ENCODE measurements around the gene NCR1. TPM values are rescaled to one million over a fixed set of nuclear protein-coding genes. Genes with fewer than 3 reads are reported as not detected.
"Not testable (repeated sequence)": the region's sequence is repeated elsewhere in the genome, so short reads cannot be mapped to it uniquely, and the experiment has no call there.

NCR1 gene
- total RNA-seq, 1 donor from 2014 or later: not detected

DNA sequence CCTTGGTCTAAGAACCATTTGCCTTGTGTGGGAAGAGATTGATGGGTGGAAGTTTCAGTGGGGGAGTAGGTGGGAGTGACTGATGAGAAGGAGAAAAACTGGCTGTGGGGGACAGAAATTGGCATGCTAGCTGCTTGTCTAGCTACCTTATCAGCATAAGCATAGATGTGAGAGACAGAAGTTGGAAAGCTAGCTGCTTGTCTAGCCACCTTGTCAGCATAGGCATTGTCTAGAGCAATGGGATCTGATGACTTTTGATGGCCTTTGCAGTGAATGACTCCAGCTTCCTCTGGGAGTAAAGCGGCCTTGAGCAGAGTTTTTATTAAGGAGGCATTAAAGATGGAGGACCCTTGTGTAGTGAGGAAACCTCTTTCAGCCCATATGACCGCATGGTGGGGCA, 9.9 kb upstream of the NCR1 start:
- Histone ChIP-seq H4K20me1 (ENCODE audit: low read depth) (no peaks in the 10 kb centered on the region), H3K4me3 (no peak overlapping the region), H3K9ac (no peak overlapping the region), H3K4me1 (no peaks in the 10 kb centered on the region), H3F3A (ENCODE audit: low read depth) (no peaks in the 10 kb centered on the region), H3K27ac (no peak overlapping the region), H3K9me3 (ENCODE audit: low read depth) (no peaks in the 10 kb centered on the region), H3K79me2 (ENCODE audit: low read depth) (no peaks in the 10 kb centered on the region), H2AFZ (replicated peaks) (no peak overlapping the region), H3K27me3 (no peaks in the 10 kb centered on the region), H3K36me3 (no peaks in the 10 kb centered on the region), H3K4me2 (no peak overlapping the region)
- peaks cover 18% of the 10 kb centered on the region for H3K27me3 Mint-ChIP-seq (ENCODE audit: insufficient read depth, low read depth)
- no peak for DNase-seq (ENCODE audit: low spot score)
- no peak overlapping the region for H3K27ac Mint-ChIP-seq
- H3K4me1 Mint-ChIP-seq: no peaks in the 10 kb centered on the region
- H3K9me3 Mint-ChIP-seq: peaks cover 6% of the 10 kb centered on the region
- TF ChIP-seq EZH2phosphoT487 (IDR thresholded peaks at IDR 0.05) (no peak), EZH2 (IDR thresholded peaks at IDR 0.05) (no peak)
- TF ChIP-seq, protein P1, sequence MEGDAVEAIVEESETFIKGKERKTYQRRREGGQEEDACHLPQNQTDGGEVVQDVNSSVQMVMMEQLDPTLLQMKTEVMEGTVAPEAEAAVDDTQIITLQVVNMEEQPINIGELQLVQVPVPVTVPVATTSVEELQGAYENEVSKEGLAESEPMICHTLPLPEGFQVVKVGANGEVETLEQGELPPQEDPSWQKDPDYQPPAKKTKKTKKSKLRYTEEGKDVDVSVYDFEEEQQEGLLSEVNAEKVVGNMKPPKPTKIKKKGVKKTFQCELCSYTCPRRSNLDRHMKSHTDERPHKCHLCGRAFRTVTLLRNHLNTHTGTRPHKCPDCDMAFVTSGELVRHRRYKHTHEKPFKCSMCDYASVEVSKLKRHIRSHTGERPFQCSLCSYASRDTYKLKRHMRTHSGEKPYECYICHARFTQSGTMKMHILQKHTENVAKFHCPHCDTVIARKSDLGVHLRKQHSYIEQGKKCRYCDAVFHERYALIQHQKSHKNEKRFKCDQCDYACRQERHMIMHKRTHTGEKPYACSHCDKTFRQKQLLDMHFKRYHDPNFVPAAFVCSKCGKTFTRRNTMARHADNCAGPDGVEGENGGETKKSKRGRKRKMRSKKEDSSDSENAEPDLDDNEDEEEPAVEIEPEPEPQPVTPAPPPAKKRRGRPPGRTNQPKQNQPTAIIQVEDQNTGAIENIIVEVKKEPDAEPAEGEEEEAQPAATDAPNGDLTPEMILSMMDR (IDR thresholded peaks at IDR 0.05): no peak
- H3K36me3 Mint-ChIP-seq: no peaks in the 10 kb centered on the region
- no peak overlapping the region for H3K4me3 Mint-ChIP-seq

DNA sequence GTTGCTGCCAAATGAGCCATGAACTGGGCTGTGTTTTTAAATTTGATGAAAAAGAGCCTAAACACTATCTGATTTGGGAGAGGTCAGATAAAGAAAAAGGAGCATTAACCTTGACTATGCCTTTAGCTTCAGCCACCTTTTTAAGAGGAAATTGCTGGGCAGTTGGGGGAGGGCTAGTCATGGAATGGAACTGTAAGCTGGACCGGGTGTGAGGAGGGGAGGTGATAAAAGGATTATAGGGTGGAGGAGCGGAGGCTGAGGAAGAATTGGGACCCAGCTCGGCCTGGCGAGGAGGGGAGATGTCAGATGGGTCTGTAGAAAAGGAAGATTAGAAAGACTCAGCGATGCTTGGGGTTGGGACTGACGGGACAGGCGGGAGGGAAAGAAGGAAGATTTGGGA, 7.3 kb upstream of the NCR1 start:
- not testable (repeated sequence) for DNase-seq (ENCODE audit: low spot score); H3K4me2 ChIP-seq; H3K27ac Mint-ChIP-seq; H3K36me3 Mint-ChIP-seq; H3K4me3 Mint-ChIP-seq; H3K9ac ChIP-seq; H4K20me1 ChIP-seq (ENCODE audit: low read depth); H3K9me3 Mint-ChIP-seq; H2AFZ ChIP-seq (replicated peaks); H3K9me3 ChIP-seq (ENCODE audit: low read depth); H3K79me2 ChIP-seq (ENCODE audit: low read depth); H3K27me3 ChIP-seq; H3F3A ChIP-seq (ENCODE audit: low read depth); H3K4me1 ChIP-seq; H3K36me3 ChIP-seq; H3K27ac ChIP-seq; H3K4me1 Mint-ChIP-seq; H3K4me3 ChIP-seq
- peaks cover 14% of the 10 kb centered on the region for H3K27me3 Mint-ChIP-seq (ENCODE audit: insufficient read depth, low read depth)

DNA sequence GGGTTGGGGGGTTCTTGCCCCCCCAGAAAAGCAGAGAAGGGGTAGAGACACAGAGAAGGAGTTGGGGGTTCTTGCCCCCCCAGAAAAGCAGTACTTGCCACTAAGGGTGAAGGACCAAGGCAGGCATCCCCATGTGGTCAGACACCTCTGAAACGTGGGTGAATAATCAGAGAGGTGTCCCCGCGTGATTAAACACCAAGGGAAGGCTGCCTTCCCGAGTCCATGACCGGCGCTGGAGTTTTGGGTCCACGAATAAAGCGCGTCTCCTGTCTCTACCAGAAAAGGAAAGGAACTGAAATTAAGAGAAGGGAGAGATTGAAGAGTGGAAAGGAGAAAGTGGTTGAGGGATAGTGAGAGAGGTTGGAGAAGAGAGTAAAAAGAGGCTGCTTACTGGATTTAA, 6.3 kb upstream of the NCR1 start:
- not testable (repeated sequence) for H3K79me2 ChIP-seq (ENCODE audit: low read depth); H4K20me1 ChIP-seq (ENCODE audit: low read depth); H3K4me1 ChIP-seq; H3K4me2 ChIP-seq; H3K36me3 ChIP-seq; H3K4me3 Mint-ChIP-seq; H3K36me3 Mint-ChIP-seq; DNase-seq (ENCODE audit: low spot score); H3K27me3 ChIP-seq; H3K9ac ChIP-seq; H3K4me1 Mint-ChIP-seq; H2AFZ ChIP-seq (replicated peaks); H3K9me3 ChIP-seq (ENCODE audit: low read depth); H3K4me3 ChIP-seq; H3K27ac Mint-ChIP-seq; H3K9me3 Mint-ChIP-seq; H3K27ac ChIP-seq; H3F3A ChIP-seq (ENCODE audit: low read depth)
- H3K27me3 Mint-ChIP-seq (ENCODE audit: insufficient read depth, low read depth): peaks cover 14% of the 10 kb centered on the region

DNA sequence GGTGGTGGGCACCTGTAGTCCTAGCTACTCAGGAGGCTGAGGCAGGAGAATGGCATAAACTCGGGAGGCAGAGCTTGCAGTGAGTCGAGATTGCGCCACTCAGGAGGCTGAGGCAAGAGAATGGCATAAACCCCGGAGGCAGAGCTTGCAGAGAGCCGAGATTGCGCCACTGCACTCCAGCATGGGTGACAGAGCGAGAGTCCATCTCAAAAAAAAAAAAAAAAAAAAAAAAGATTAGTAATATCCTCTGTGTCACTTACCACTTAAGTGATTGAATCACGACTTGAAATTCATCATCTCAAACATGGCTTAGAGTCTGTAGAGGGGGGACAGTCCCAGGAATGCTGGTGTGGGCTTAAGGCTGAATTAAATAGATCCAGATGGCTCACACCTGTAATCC, 4.8 kb upstream of the NCR1 start:
- not testable (repeated sequence) for H3K9ac ChIP-seq; H2AFZ ChIP-seq (replicated peaks); H4K20me1 ChIP-seq (ENCODE audit: low read depth); H3K27ac Mint-ChIP-seq; H3K79me2 ChIP-seq (ENCODE audit: low read depth); H3K4me1 ChIP-seq; H3K27ac ChIP-seq; H3K36me3 ChIP-seq; H3K9me3 ChIP-seq (ENCODE audit: low read depth); H3K4me3 ChIP-seq; H3K9me3 Mint-ChIP-seq; H3K4me1 Mint-ChIP-seq; H3F3A ChIP-seq (ENCODE audit: low read depth); H3K36me3 Mint-ChIP-seq; H3K27me3 ChIP-seq; DNase-seq (ENCODE audit: low spot score); H3K4me2 ChIP-seq; H3K4me3 Mint-ChIP-seq
- peaks cover 11% of the 10 kb centered on the region for H3K27me3 Mint-ChIP-seq (ENCODE audit: insufficient read depth, low read depth)

DNA sequence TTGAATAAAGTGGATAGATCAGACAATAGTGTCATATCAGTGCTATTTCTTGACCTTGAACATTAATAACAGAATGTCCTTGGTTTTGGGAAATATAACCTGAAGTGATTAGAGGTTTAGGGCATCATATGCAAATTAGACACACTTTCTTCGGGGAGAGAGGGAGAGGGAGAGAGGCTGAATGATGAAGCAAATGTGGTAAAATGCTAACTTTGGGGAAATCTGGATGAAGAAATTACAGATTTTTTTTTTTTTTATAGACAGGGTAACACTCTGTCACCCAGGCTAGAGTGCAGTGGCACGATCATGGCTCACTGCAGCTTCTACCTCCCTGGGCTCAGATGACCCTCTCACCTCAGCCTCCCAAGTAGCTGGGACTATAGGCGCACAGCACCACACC, 3.9 kb upstream of the NCR1 start:
- Histone ChIP-seq H3K79me2 (ENCODE audit: low read depth) (no peaks in the 10 kb centered on the region), H3F3A (ENCODE audit: low read depth) (no peaks in the 10 kb centered on the region), H4K20me1 (ENCODE audit: low read depth) (no peaks in the 10 kb centered on the region), H3K36me3 (no peaks in the 10 kb centered on the region), H3K4me1 (no peaks in the 10 kb centered on the region), H3K4me3 (no peak overlapping the region), H3K9ac (no peak overlapping the region), H3K9me3 (ENCODE audit: low read depth) (no peaks in the 10 kb centered on the region), H3K4me2 (no peak overlapping the region), H3K27ac (no peak overlapping the region), H3K27me3 (no peaks in the 10 kb centered on the region), H2AFZ (replicated peaks) (no peak overlapping the region)
- Mint-ChIP-seq H3K4me1 (no peaks in the 10 kb centered on the region), H3K36me3 (no peaks in the 10 kb centered on the region), H3K27me3 (ENCODE audit: insufficient read depth, low read depth) (peaks cover 11% of the 10 kb centered on the region), H3K4me3 (no peak overlapping the region), H3K27ac (no peak overlapping the region), H3K9me3 (peaks cover 6% of the 10 kb centered on the region)
- no peak for DNase-seq (ENCODE audit: low spot score)
- TF ChIP-seq, protein P1 (IDR thresholded peaks at IDR 0.05): no peak
- TF ChIP-seq EZH2 (IDR thresholded peaks at IDR 0.05) (no peak), EZH2phosphoT487 (IDR thresholded peaks at IDR 0.05) (no peak)
